Measurements from ENCODE around the gene NATD1.

GRCh38 chr17:21194703-21195102 is 58.5 kb downstream of the NATD1 start:
- TF ChIP-seq POLR2A (IDR thresholded peaks at IDR 0.05; ENCODE audit: control extremely low read depth in 1 of 2, low read depth in 2 of 2, low read length in 2 of 2) (no peak), CTCF (IDR thresholded peaks at IDR 0.05; ENCODE audit: control extremely low read depth in 1 of 3, insufficient read depth in 1 of 3, low read depth in 1 of 3, low read length in 3 of 3) (no peak), RAD21 (IDR thresholded peaks at IDR 0.05 in 1 of 2, conservative IDR thresholded peaks at IDR 0.05 in 1 of 2; ENCODE audit: low read depth in 2 of 2, low read length in 2 of 2) (no peak), TEAD4 (IDR thresholded peaks at IDR 0.05; ENCODE audit: low read depth, low read length) (no peak), BRCA1 (IDR thresholded peaks at IDR 0.05; ENCODE audit: low read depth, low read length) (no peak), EGR1 (IDR thresholded peaks at IDR 0.05; ENCODE audit: borderline replicate concordance, low read depth, low read length) (no peak), RNF2 (IDR thresholded peaks at IDR 0.05; ENCODE audit: borderline replicate concordance, low read depth, low read length, missing control alignments, poor library complexity, severe bottlenecking) (no peak), EP300 (IDR thresholded peaks at IDR 0.05; ENCODE audit: borderline replicate concordance in 1 of 2, low read depth in 2 of 2, low read length in 2 of 2) (no peak)
